GM21367 (cell line): ENCODE results near the gene VGLL3.
"Not testable (repeated sequence)": the region's sequence is repeated elsewhere in the genome, so short reads cannot be mapped to it uniquely, and the experiment has no call there.

Experiments used
- ATAC-seq: cut with Tn5 transposase; IDR thresholded peaks from one replicate; pipeline ENCODE4 v1.9.1; 2021; ENCODE audit not compliant: unreplicated experiment

Gene VGLL3, protein sequence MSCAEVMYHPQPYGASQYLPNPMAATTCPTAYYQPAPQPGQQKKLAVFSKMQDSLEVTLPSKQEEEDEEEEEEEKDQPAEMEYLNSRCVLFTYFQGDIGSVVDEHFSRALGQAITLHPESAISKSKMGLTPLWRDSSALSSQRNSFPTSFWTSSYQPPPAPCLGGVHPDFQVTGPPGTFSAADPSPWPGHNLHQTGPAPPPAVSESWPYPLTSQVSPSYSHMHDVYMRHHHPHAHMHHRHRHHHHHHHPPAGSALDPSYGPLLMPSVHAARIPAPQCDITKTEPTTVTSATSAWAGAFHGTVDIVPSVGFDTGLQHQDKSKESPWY

DNA sequence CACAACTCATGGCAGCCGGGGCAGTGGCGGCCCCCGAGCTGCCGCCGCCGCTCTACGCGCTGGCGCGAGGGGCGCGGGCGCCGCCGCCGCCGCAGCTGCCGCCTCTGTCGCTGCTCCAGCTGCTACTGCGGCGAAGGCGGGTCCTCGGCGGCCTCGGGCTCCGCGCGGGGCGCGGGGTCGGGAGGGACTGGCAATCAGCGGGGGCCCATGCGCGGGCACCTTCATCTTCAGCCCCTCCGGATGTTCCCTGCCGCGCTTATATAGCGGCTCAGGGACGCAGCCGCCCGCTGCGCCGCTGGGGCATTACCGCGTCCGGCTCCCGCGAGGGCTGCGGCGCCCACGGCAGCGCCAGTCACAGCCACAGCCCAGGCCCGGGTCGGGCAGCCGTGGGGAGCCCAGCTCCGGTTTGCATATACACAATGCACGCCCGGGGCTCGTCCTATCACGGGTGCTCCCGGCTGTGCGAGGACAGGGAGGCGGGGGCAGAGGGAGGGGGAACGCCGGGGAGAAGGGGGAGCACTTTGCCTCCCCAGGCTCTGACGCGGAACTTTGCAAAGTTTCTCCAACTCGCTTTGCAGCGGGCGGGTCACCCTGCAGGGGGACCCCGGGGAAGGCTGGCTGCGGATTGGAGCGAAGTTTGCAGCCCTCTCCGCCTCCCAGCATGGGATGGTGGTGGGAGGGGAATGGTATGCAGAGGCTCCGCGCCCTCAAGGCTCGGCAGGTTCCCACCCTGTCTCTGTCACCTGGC, at the start of gene VGLL3:
Gene VGLL3, minus strand, starts transcription at position 416 of the 748 bp plus-strand sequence. Its CDS starts 406 bp downstream, at position 10.
- ATAC-seq, result no peak

DNA sequence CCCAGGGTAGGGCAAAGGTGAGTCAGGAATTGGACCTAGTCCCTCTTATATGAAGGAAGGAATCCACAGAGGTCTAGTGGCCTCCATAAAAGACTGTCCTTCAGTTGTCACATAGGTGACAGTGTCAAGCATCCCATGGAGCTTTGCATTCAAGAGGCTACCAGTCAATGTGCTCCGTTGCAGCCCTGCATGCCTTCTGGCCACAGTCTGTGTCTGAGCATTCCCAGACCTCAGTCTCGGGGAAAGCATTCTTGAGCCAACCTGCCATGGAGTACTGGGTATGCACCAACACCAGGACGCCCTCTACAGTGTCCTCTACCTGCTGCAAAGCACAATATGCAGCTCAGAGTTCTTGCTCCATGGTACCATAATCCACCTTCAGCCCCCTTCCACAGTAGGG, 46.7 kb upstream of the VGLL3 start:
- no peak for ATAC-seq

DNA sequence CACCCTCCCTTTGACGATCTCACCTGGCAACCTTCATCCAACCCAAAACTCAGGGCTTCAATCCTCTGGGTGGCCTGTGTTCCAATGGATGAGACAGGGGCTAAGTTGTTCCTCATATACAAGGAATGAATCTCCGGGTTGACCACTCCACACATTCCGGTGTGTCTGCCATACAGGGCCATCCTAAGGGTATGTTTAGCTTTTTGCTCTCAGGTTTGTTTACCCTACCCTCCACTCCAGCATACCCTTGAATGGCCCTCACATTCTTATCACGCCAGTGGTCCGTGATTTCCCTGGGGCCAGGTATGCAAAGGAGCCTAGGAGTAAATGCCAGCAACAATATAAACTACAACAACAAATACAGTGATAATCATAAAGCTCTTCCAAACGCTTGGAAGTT, 45.7 kb upstream of the VGLL3 start:
- no peak for ATAC-seq

DNA sequence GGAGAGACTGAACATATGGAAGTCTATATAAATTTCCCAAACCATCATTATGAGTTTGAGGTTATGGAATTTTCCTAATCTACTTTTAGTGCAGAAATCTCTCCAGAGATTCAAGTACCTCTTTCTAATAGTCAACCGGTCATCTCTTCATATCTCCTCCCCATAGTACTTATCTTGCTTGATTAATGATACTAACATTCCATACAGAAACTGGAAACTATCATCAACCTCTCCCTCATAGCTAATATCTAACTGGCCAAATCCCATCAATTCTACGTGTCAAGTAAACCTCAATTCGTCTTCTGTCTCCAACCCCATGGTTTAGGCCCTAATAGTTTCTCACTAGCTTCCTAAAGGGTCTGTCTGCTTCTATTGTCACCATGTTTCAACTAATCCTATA, 44.4 kb upstream of the VGLL3 start:
- ATAC-seq, result no peak

DNA sequence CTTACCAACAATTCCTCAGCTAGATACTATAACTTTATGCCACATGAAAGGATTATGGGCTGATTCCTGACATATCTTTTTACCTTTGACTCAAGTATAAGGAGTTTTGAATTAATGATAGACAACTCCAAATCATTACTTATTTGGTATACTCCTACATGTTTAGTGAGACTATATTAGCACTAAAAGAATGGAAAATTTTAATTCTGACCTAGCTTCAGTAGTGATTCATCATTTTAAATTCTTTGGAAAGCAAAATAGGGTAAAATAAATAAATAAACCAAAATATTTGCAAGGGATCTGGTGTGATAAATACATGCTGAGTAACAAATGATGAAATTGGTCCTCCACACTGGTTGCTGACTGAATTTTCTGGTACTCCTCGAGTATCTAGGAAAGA, 42.3 kb upstream of the VGLL3 start:
- ATAC-seq, result no peak

DNA sequence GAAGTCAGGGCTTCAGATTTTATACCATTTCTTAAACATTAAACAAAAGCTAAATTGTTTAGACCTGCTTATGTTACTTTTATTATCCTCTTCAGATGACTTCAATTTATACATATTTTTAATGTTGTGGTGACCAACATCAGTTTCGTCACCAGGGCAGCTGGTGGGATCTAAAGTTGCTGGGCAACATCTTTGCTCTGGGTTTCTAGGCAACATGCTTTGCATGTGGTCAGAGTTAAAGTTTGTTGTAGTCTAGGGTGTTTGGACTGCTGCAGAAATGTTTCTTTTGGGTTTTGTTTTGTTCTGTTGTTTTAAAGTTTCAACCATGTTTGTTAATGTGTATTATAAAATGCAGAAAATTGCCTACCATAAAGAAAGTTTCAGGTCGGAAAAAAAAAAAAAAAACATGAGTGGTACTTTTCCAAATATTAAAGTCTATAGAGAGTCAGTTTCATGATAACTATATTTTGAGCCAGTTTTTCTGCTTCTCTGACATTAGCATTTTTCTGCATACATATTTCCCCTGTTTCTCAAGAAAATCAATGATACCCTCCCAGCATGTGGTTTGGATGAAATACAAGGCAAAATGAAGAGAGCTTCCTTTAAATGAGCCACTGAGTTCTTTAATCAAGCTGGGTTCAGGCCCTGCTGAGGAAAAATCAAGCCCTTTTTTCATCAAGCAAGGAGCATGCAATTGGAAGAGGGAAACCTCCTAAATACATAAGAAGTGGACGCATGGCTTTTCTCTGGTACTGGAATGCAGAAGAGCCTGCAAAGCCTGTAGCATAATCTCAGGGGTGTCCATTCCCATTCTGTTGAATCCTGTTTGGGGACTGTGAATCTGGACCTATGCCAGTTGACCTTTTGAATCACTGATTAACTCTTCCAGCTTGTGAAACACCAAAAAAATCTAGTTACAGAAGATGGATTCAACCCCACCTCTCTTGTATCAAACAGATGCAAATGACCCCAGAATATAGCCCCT, 35.0 kb upstream of the VGLL3 start:
- ATAC-seq, result no peak

DNA sequence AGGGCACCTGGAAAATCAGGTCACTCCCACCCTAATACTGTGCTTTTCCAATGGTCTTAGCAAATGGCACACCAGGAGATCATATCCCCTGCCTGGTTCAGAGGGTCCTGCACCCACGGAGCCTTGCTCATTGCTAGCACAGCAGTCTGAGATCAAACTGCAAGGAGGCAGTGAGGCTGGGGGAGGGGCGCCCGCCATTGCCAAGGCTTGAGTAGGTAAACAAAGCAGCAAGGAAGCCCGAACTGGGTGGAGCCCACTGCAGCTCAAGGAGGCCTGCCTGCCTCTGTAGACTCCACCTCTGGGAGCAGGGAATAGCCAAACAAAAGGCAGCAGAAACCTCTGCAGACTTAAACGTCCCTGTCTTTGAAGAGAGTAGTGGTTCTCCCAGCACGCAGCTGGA, 26.4 kb upstream of the VGLL3 start:
- ATAC-seq, result not testable (repeated sequence)

DNA sequence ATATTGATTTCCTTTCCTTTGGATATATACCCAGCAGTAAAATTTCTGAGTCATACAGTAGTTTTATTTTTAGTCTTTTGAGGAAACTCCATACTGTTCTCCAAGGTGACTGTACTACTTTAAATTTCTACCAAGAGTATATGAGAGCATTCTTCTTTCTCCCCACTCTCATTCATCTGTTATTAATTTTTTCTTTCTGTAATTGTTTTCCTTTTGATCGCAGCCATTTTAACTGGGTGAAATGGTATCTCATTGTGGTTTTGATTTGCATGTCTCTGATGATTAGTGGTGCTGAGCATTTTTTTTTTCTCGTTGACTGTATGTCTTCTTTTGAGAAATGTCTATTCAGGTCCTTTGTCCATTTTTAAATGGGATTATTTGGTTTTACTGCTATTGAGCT, 18.3 kb upstream of the VGLL3 start:
- no peak for ATAC-seq

DNA sequence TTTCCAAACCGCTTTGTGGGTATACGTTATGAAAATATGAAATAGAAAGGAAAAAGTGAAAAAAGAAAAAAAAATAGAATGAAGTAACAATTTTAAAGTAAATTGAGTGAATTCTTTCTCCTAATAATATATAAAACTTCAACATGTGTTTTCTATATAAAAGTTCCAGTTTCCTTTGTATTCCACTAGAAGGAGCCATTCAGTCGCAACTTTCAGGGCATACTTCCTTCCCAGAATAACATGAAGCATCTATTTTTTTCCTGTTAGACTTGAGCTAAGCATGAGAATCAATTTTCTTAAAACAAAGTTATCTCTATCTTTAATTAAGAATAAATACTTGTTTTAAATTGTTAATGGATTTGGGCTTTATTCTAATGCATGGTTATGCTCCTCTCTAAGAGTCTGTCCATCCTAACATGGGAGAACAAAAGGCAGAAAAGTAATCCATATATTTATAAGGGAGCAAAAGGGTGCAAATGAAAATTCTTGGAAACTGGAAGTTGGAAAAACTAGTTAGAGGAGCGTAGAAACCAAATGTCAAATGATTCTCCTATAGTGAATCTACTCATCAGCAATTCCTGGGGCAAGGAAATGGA, 16.0 kb upstream of the VGLL3 start:
- ATAC-seq, result no peak

DNA sequence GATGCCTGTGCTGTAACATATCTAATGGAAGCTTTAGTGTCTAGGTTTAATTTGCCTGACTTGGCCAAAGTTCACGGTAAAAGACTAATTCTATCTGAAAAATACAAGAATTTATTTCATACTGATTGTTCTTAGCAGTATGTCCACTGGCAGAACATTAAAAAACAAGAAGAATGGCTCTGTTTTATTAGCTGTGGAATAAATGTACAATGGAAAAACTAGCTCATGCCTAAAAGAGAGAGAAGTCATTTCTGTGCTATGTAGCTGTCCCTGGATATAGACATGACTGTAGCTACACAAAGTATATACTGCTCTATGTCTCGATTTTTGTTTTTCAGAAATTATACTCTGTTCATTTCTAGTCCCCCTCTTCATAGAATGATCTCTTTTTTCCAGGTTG, 13.9 kb upstream of the VGLL3 start:
- ATAC-seq, result no peak

DNA sequence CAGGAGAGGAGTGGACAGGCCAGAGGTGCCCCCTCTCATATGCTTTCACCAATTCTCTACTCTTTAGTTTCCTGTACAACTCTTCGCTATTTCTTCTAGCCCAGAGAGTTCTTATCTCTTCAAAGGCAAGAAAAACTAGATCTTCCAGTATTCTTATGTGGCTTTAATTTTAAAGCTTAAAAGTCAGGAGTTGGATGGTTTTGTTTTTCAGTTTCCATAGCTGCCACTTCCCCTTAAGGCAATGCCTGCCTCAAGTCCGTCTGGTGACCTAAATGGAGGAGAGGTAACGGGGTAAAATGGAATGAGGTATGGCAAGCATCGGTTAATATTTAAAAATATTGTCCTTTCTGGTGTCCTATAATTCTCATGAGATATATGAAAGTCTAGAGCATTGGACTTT, 11.4 kb upstream of the VGLL3 start:
- ATAC-seq, result no peak

DNA sequence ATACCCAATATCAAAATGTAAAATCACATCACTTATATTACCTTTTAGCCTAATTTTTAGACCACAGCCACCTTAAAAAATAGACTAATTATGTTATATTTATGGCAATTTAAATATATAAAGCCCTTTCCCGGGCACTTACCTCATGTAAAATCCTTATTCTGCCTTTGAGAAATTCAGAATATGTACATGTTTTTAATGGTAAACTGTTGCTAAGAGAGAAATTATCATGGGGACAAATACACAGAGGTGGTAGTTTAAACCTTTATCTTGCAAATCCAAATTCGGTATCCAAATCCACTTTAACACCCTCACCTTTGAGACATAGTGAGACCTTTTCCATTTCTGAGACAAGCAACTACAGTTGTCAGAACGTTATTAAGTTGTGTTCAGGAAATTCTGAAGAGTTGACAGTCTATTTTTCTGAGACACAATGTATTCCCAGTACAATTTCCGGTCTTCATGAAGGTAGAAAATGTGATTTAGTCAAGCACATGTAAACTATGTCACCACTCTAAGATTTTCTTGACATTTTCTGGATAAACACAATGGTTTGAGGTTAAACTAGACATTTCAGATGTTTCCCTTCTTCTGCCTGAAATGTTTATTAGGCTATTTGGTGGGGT, 10.6 kb upstream of the VGLL3 start:
- ATAC-seq, result no peak

DNA sequence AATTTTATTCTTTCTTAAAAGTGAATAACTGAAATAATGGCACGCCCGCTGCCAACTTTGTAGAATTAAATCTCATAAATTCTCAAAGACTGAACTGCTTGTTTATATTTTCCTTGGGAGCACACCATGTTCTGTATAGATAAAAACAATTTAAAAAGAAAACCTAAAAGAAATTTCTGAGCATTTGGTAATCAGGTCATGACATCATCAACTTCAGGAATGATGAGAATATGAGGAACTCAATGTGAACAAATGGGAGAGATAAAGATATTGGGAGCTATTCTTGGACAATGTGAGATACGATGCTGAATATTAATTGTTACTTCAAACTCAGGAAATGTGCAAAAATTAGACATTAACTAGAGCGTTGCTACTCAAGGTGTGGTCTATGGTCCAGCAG, 10.0 kb upstream of the VGLL3 start:
- ATAC-seq, result no peak

DNA sequence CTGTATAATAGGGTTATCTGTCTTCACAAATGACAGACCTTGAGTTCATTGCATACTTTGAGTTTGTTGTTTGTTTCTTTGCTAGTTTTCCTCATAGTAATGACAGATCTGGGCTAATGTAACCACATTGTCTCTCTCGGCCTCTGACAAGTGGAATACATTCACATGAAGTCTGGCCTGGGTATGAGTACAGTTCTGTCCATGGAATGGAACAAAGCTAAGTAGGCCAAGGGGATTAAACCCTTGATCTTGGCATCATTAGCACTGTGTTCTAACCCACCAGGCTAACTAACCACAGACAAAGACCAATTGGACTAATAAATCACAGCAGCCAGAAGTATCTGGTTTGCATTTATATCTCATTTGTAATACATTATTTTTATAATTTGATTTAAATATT, 7.6 kb upstream of the VGLL3 start:
- no peak for ATAC-seq

DNA sequence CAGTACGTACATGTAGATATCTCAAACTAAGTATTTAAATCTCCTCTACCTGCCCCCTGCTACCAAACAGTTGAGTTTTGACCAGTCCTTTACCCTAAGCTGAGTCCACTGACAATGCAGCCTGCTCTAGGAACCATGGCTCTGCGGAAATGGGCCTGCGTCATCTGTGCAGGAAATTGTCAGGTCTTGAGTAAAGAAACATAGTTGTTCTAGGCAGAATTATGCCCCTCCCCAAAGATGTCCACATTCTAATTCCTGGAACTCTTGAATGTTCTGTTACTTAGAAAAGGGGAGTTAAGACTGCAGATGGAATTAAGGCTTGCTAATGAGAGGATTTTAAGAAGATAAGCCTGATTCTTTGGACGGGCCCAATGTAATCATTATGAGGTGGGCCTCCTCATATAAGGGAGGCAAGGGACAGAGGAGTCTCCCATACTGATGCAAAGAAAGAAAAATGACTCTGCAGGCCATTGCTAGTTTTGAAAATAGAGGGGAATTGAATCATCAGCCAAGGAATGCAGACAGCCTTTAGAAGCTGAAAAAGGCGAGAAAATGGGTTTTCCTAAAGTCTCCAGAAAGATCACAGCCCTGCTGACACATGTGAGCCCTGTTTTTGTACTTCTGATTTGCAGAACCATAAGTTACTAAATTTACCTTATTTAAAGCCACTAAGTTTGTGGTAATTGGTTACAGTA, 5.5 kb upstream of the VGLL3 start:
- ATAC-seq, result no peak

DNA sequence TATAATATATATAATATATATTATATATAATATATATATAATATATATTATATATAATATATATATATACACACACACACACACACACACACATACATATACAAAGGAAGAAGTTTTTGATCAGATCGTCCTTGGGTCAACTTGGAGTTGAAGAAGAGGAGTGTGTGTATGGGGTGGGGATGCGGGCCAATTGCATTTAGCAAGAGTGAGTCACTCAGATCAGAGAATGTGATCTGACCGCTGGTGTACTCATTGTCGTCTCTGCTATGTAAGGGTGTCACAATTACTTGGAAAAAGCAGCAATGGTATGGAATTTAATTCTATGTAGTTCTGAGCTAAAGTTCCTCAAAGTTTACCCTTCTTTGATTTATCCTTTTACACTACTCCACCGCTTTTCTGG, 4.6 kb upstream of the VGLL3 start:
- ATAC-seq, result no peak

DNA sequence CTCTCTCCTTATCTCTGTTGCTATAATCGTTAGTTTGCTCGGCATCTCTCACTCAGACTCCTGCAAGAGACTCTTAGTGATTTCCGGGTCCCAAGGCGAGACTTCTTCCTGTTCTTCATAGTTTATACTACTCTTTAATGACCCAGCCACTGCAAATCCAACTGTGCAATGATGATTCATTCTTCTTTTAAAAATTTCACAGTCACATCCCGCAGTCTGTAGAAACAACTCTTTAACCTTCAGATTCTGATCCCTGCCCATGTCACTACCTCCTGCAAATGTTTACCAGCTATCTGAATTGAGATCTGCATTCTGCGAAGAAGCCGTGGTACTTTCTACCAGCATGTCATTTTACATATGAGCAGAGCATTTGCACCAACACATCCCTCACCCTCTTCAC, 2.8 kb upstream of the VGLL3 start:
- ATAC-seq, result no peak

DNA sequence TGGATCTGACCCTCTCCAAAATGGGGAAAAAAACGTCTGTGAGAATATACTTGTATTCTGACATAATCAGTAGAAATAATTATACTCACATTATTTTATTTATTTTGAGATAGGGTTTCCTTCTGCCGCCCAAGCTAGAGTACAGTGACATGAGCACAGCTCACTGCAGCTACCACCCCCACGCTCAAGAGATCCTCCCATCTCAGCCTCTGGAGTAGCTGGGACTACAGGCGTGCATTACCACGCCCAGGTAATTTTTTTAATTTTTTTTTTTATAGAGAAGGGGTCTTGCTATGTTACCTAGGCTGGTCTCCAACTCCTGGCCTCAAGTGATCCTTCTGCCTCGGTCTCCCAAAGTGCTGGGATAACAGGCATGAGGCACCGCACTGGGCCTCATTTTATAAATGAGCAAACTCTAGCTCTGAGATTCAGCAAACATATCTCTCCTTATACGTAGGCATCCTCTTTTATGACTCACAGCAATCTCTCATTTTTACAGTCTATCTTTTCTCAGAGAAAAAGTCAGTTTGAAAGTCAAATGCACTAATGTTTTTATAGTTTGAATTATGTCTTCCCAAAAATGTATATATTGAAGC, 989 bp upstream of the VGLL3 start:
- no peak for ATAC-seq

DNA sequence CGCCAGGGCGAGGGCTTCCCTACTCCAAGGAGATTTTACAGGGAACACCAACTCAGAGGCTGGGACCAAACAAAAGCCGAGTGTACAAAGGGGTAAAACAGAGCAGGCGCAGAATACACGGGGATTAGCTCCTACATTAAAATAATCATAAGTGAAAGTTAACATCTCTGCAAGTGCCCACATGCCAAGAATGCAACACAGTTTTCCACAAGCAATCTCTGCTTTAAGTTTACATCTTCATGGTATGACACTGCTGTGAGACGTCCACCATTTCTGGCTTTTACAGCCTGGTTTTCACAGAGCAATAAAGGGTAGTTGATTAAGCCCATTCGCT, 500 bp upstream of the VGLL3 start:
- no peak for ATAC-seq
